ENCODE results near the gene UBFD1.

The UBFD1 gene

DNA sequence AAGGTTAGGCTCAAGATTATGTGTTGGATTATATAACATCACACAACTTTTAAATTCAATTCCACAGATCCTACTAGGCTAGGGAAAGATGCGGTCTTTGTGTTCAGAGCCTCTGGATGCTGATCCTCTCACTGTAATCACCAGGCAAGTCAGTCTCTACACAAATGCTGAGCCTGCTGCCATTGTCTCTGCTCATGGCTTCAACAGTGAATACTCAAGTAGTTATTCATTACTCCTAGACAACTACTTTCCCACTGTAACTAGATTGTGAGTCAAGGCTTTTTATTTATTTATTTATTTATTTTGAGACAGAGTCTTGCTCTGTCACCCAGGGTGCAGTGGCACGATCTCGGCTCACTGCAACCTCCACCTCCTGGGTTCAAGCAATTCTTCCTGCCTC, 54.4 kb downstream of the UBFD1 start:
- DNase-seq, result no peak

DNA sequence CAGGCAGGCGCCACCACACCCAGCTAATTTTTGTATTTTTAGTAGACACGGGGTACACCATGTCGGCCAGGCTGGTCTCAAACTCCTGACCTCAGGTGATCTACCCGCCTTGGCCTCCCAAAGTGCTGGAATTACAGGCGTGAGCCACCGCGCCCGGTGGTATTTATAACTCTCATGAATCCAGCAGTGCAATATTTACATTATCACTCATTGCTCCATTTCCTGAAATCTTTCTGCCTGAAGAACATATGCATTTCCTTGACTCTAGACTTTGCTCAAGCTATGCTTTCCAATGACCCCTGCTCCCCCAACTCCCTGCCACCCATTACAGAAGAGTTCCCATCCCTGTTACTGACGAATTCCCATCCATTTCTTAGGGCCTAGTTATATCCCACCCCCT, 58.3 kb downstream of the UBFD1 start:
- no peak for DNase-seq
